ENCODE data around the gene LHX2. TPM values are rescaled to one million over a fixed set of nuclear protein-coding genes. Genes with fewer than 3 reads are reported as not detected.
A peak's percentile ranks its signal among the peaks of the same experiment; 100 is the strongest.

LHX2 gene
- total and polyA plus RNA-seq, 7 donors: not detected

GRCh38 chr9:123998970-123999621, 12.5 kb upstream of the LHX2 start:
- H3K4me3 ChIP-seq: peak overlapping the region; percentile 48
- intact Hi-C loops (cut with DNase I): loop anchor here in 1 of 2 donors (2.0 kb wide), 1 partner anchor 18 kb away; no protein-coding TSS in a partner anchor
- H3K27me3 ChIP-seq (ENCODE audit: insufficient read depth in 3 of 3, low read length in 2 of 3): peaks cover 0 to 91% (median 38%) of the 10 kb centered on the region in 3 donors
- WGBS, 3 donors: 15 to 21% (median 19%) methylated on average over 21 to 42 of the region's 43 CpGs
- DNase-seq (no peak), ATAC-seq (no peak)
- H3K9me3 ChIP-seq: no peaks in the 10 kb centered on the region
- TF ChIP-seq, protein P1, sequence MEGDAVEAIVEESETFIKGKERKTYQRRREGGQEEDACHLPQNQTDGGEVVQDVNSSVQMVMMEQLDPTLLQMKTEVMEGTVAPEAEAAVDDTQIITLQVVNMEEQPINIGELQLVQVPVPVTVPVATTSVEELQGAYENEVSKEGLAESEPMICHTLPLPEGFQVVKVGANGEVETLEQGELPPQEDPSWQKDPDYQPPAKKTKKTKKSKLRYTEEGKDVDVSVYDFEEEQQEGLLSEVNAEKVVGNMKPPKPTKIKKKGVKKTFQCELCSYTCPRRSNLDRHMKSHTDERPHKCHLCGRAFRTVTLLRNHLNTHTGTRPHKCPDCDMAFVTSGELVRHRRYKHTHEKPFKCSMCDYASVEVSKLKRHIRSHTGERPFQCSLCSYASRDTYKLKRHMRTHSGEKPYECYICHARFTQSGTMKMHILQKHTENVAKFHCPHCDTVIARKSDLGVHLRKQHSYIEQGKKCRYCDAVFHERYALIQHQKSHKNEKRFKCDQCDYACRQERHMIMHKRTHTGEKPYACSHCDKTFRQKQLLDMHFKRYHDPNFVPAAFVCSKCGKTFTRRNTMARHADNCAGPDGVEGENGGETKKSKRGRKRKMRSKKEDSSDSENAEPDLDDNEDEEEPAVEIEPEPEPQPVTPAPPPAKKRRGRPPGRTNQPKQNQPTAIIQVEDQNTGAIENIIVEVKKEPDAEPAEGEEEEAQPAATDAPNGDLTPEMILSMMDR (IDR thresholded peaks at IDR 0.05): no peak
- H3K27ac ChIP-seq: no peak overlapping the region
- no peaks in the 10 kb centered on the region for H3K36me3 ChIP-seq (ENCODE audit: insufficient read depth in 1 of 2, low read depth in 1 of 2)
- H3K4me1 ChIP-seq: no peaks in the 10 kb centered on the region

- H3K4me3 ChIP-seq: no peak overlapping the region
- 1% methylated on average over 29 to 63 of the region's 64 CpGs for WGBS, 3 donors
- intact Hi-C loops (cut with DNase I): loop anchor here in 1 of 2 donors (2.0 kb wide), 1 partner anchor 19 kb away; no protein-coding TSS in a partner anchor
Measured at GRCh38 chr9:123999661-124000060, 11.9 kb upstream of the LHX2 start.

DNA sequence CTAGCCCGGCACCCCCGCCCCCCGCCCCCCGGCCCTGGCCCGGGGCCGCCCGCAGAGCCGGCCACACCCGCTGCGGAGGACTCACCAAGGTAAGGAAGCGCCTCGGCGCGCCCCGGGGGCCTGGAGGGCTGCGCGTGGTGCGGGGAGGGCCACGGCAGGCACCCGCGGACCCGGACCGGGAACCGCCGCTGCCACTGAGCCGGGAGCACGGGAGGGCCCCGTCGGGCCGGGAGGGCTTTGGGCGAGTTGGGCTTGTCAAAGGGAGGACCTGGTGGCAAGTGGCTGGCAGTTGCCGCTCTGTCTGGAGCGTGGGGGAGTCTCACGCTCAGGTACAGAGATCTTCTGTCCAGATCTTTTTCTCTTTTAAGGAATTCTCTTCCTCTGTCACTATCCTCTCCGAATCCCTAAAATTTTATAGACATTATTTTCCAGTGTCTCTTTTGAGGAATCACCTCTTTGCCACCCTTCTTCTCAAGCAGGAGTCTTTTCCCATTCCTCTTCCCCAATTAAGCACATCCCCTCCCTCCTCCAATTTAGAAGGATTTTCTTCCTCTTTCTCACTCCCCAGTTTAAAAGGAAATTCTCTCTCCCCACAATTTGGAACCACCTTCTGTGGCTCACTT, 11.3 kb upstream of the LHX2 start:
- Histone ChIP-seq H3K9me3 (no peaks in the 10 kb centered on the region), H3K4me1 (no peaks in the 10 kb centered on the region), H3K27ac (no peak overlapping the region), H3K27me3 (ENCODE audit: insufficient read depth in 3 of 3, low read length in 2 of 3) (peaks cover 0 to 91% (median 41%) of the 10 kb centered on the region in 3 donors), H3K36me3 (ENCODE audit: insufficient read depth in 1 of 2, low read depth in 1 of 2) (no peaks in the 10 kb centered on the region), H3K4me3 (peak overlapping the region; percentile 35)
- DNase-seq (no peak), ATAC-seq (no peak)
- intact Hi-C loops (cut with DNase I): no loop called here
- 1 to 4% (median 3%) methylated on average over 24 to 35 of the region's 35 CpGs for WGBS, 3 donors
- TF ChIP-seq, protein P1 (IDR thresholded peaks at IDR 0.05): no peak

More at GRCh38 chr9:123999661-124000060, 11.9 kb upstream of the LHX2 start:
- DNase-seq (no peak), ATAC-seq (no peak)
- Histone ChIP-seq H3K36me3 (ENCODE audit: insufficient read depth in 1 of 2, low read depth in 1 of 2) (no peaks in the 10 kb centered on the region), H3K27me3 (ENCODE audit: insufficient read depth in 3 of 3, low read length in 2 of 3) (peaks cover 0 to 91% (median 38%) of the 10 kb centered on the region in 3 donors), H3K4me1 (no peaks in the 10 kb centered on the region), H3K9me3 (no peaks in the 10 kb centered on the region), H3K27ac (no peak overlapping the region)
- TF ChIP-seq, protein P1 (IDR thresholded peaks at IDR 0.05): no peak

DNA sequence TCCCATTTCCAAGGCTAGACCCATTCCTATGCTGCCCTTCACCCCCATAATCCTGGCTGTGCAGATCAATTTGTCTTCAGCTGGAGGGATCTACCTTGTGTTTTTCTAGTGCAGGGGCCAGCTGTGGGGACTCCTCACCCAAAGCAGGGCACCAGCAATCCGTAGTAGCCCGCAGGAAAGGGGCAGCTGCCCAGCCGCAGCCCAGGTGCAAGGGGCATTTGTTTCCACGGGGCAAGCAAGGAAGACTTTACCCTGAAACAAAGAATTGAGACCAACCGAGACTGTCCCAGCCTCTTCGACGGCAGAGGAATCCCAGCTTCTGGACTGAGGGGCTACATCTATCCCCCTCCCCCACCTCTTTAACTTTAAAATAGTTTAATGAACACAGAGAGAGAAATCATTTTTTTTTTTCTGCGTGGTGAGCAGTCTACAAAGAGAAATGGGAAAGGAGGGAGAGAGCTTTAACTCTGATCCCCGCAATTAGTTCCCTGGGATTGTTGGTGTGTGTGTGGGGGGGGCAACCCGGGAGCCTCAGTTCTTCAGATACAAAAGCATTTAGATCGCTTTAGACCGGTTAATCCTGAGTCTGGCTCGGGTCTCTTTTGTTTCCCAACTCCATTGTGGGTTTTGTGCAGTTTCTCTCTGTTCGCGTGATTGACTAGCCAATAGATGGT, 10.6 kb upstream of the LHX2 start:
- no peaks in the 10 kb centered on the region for H3K9me3 ChIP-seq
- H3K27me3 ChIP-seq (ENCODE audit: insufficient read depth in 3 of 3, low read length in 2 of 3): peaks cover 0 to 91% (median 38%) of the 10 kb centered on the region in 3 donors
- WGBS, 3 donors: 8 to 10% (median 9%) methylated on average over 15 of the region's 15 CpGs
- ATAC-seq (no peak), DNase-seq (no peak)
- no peak overlapping the region for H3K27ac ChIP-seq
- intact Hi-C loops (cut with DNase I): no loop called here
- no peak overlapping the region for H3K4me3 ChIP-seq
- no peaks in the 10 kb centered on the region for H3K36me3 ChIP-seq (ENCODE audit: insufficient read depth in 1 of 2, low read depth in 1 of 2)
- no peaks in the 10 kb centered on the region for H3K4me1 ChIP-seq
- TF ChIP-seq, protein P1 (IDR thresholded peaks at IDR 0.05): no peak

Measured in psoas muscle (tissue), 8 donors.